Tibial nerve (tissue), 4 donors: Measurements from ENCODE around the gene ANAPC2. TPM values are rescaled to one million over a fixed set of nuclear protein-coding genes. Genes with fewer than 3 reads are reported as not detected.

Experiments used
- DNase-seq, 2 donors: peaks; one replicate each; pipeline ENCODE4 v3.0.0-alpha.2; 2019; ENCODE audit warnings: low spot score in 2 of 2
- H3K27ac ChIP-seq, 4 donors: fragments of 200-600 bp; sonication (generic) in 3 of 4; one replicate each; pipeline ENCODE4 v1.5.1; 2017 to 2019; ENCODE audit warnings: mild to moderate bottlenecking in 1 of 4
- H3K27me3 ChIP-seq, 2 donors: fragments of 200-600 bp; sonication (generic) in 1 of 2; one replicate each; pipeline versions ENCODE4 v1.5.1 to v1.6.0; 2017 to 2019
- H3K36me3 ChIP-seq, 3 donors: fragments of 200-600 bp; sonication (generic); one replicate each; pipeline ENCODE4 v1.5.1; 2018 to 2019
- H3K4me1 ChIP-seq, 4 donors: fragments of 200-600 bp; sonication (generic) in 3 of 4; one replicate each; pipeline ENCODE4 v1.5.1; 2017 to 2019
- H3K4me3 ChIP-seq, 4 donors: fragments of 200-600 bp; sonication (generic) in 3 of 4; one replicate each; pipeline ENCODE4 v1.5.1; 2017 to 2019; ENCODE audit warnings: mild to moderate bottlenecking in 1 of 4, moderate library complexity in 1 of 4
- H3K9me3 ChIP-seq, 4 donors: fragments of 200-600 bp; sonication (generic) in 3 of 4; one replicate each; pipeline ENCODE4 v1.5.1; 2017 to 2019
- EP300 ChIP-seq, 2 donors: sonication (generic); formaldehyde crosslinking; IDR thresholded peaks; one replicate each; pipeline ENCODE4 v1.6.1; 2017; ENCODE audit warnings: antibody characterized with exemption in 2 of 2, mild to moderate bottlenecking in 1 of 2
- POLR2A ChIP-seq, 2 donors: fragments of 450-650 bp; IDR thresholded peaks; one replicate each; pipeline ENCODE4 v1.6.1; 2017; ENCODE audit warnings: antibody characterized with exemption in 2 of 2, mild to moderate bottlenecking in 2 of 2, moderate library complexity in 2 of 2
- WGBS, 2 donors: methylation state at CpG; one replicate each; pipeline ENCODE4 v1.1.5; 2018; 5-methylcytosine and 5-hydroxymethylcytosine counted together
- total RNA-seq, 4 donors: library from RNA; depleted of rRNA; stranded (reverse); fragments of >200 nt; gene quantifications; one replicate each; pipeline ENCODE4 v1.1.0, GENCODE V29; 2016
- TF ChIP-seq, protein P1 (sequence below), 5 experiments: fragments of 200-600 bp in 3 of 5; fragments of 450-650 bp in 2 of 5; sonication (generic) in 3 of 5; IDR thresholded peaks; one replicate each; pipeline ENCODE4 v1.5.1; 2016 to 2019; ENCODE audit warnings: antibody characterized with exemption in 5 of 5, mild to moderate bottlenecking in 3 of 5, moderate library complexity in 2 of 5

The ANAPC2 gene
- total RNA-seq, 4 donors from 2014 or later = 41.6 to 73.0 (median 58.9) TPM

- Histone ChIP-seq H3K27me3 (no peaks in the 10 kb centered on the region), H3K4me3 (no peak overlapping the region), H3K4me1 (peaks cover 13 to 80% (median 59%) of the 10 kb centered on the region in 4 donors), H3K9me3 (no peaks in the 10 kb centered on the region), H3K27ac (no peak overlapping the region), H3K36me3 (peaks cover 0 to 8% (median 0%) of the 10 kb centered on the region in 3 donors)
- TF ChIP-seq POLR2A (IDR thresholded peaks at IDR 0.05) (no peak), EP300 (IDR thresholded peaks at IDR 0.05) (no peak)
- TF ChIP-seq, protein P1, sequence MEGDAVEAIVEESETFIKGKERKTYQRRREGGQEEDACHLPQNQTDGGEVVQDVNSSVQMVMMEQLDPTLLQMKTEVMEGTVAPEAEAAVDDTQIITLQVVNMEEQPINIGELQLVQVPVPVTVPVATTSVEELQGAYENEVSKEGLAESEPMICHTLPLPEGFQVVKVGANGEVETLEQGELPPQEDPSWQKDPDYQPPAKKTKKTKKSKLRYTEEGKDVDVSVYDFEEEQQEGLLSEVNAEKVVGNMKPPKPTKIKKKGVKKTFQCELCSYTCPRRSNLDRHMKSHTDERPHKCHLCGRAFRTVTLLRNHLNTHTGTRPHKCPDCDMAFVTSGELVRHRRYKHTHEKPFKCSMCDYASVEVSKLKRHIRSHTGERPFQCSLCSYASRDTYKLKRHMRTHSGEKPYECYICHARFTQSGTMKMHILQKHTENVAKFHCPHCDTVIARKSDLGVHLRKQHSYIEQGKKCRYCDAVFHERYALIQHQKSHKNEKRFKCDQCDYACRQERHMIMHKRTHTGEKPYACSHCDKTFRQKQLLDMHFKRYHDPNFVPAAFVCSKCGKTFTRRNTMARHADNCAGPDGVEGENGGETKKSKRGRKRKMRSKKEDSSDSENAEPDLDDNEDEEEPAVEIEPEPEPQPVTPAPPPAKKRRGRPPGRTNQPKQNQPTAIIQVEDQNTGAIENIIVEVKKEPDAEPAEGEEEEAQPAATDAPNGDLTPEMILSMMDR (IDR thresholded peaks at IDR 0.05) = no peak
- DNase-seq = no peak
- WGBS, 2 donors = 72 to 75% methylated on average over 8 of the region's 8 CpGs
Measured at GRCh38 chr9:137202966-137203365, 14.6 kb upstream of the ANAPC2 start.

DNA sequence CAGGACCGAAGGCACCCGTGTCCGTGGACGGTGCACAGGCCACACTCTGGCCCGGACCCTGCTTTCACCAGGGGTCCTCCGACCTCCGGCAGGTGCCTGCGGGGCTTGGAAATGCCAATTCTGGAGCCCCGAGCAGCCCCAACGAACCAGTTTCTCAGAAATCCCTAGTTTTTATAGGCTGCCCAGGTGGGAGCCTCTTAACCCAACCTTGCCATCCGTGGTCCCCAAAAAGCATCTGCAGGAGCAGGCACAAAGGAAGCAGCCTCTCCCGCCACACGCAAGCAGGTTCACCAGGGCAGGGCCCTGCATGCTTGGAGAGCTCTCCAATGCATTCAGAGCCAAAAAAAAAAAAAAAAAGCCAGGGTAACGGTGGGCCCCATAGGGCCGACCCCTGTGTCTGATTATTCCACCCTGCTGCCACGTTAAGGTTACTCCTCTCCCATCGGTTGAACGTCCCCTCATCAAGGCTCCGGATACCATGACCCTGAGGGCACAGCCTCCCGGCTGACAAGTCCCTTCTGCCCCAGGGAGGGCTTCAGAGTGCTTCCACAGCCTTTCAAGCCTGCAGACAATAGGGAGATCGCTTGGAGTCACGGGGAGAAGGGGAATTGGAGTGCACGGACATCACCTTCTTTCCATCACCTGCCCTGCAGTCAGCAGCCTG is 13.0 kb upstream of the ANAPC2 start:
- Histone ChIP-seq H3K9me3 (no peaks in the 10 kb centered on the region), H3K36me3 (no peaks in the 10 kb centered on the region), H3K27me3 (no peaks in the 10 kb centered on the region), H3K27ac (peak overlapping the region in 3 of 4 donors; percentile 81 to 88 (median 83)), H3K4me3 (peak overlapping the region; percentile 54 to 72 (median 64)), H3K4me1 (peaks cover 13 to 82% (median 54%) of the 10 kb centered on the region in 4 donors)
- no peak for DNase-seq
- 11 to 21% methylated on average over 15 to 21 of the region's 23 CpGs for WGBS, 2 donors
- no peak for TF ChIP-seq POLR2A (IDR thresholded peaks at IDR 0.05)
- TF ChIP-seq, protein P1 (IDR thresholded peaks at IDR 0.05) = no peak
- TF ChIP-seq EP300 (IDR thresholded peaks at IDR 0.05) = no peak

DNA sequence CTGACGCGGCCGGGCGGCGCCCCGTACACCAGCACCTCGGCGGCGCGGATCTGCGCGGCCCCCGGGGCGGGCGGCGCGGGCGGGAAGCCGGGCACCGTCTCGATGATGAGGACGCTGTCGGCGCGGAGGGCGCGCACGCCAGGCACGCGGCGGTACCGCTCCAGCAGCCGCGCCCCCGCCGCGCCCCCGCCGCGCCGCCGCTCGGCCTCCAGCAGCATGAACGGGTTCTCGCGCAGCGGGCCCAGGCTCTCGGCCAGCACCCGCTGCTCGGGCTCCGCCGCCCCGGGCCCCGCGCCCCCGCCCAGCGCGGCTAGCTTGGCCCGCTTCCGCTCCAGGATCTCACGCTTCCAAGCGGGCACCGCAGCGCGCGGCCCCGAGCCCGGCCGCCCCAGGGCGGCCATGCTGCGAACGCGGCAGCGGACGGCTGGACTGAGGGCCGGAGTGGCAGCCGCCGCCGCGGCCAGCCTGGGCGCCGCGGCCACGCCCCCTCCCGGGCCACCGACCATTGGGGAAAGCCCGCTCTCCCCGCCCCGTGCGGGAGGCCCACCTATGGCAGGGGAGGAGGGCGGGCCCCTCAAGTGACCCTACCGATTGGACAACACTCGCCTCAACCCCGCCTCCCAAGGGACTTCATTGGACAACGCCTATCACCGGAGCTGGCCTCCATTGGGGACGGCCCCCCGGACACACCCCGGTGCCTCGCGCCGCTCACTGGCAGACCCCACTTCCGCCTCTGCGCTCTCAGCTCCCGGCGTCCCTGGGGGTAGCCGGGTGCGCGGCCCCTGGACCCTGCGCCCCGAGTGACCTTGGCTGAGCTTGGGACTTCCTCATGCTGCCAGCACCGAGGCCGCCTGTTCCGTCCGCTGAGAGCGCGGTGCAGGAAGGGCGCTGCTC is 12.2 kb upstream of the ANAPC2 start, which contains the start of gene TPRN:
TPRN (minus strand) TSS at position 431 of the 894 bp plus-strand sequence; CDS start at position 401, 30 bp downstream.
- TF ChIP-seq, protein P1 (IDR thresholded peaks at IDR 0.05) = peak in 1 of 5 experiments; percentile 49
- TF ChIP-seq POLR2A (IDR thresholded peaks at IDR 0.05) (peak; percentile 46 to 88), EP300 (IDR thresholded peaks at IDR 0.05) (peak in 1 of 2 donors; percentile 71)
- H3K27me3 ChIP-seq = no peaks in the 10 kb centered on the region
- peaks cover 13 to 84% (median 48%) of the 10 kb centered on the region in 4 donors for H3K4me1 ChIP-seq
- no peaks in the 10 kb centered on the region for H3K36me3 ChIP-seq
- WGBS, 2 donors = 0% methylated on average over 23 to 56 of the region's 118 CpGs
- H3K9me3 ChIP-seq = no peaks in the 10 kb centered on the region
- peak within 1 kb of the TSS; percentile 54 to 72 (median 64) for H3K4me3 ChIP-seq
- peak within 1 kb of the TSS in 3 of 4 donors; percentile 81 to 88 (median 83) for H3K27ac ChIP-seq
- DNase-seq = peak; percentile 99

- WGBS, 2 donors = 11 to 14% methylated on average over 7 to 30 of the region's 51 CpGs
- peak overlapping the region in 3 of 4 donors; percentile 48 to 76 (median 65) for H3K27ac ChIP-seq
- TF ChIP-seq EP300 (IDR thresholded peaks at IDR 0.05) (no peak), POLR2A (IDR thresholded peaks at IDR 0.05) (no peak)
- TF ChIP-seq, protein P1 (IDR thresholded peaks at IDR 0.05) = no peak
Measured at GRCh38 chr9:137199411-137200121, 11.2 kb upstream of the ANAPC2 start.

More at GRCh38 chr9:137199411-137200121, 11.2 kb upstream of the ANAPC2 start:
- H3K4me1 ChIP-seq = peaks cover 13 to 88% (median 44%) of the 10 kb centered on the region in 4 donors
- no peaks in the 10 kb centered on the region for H3K27me3 ChIP-seq
- peak overlapping the region; percentile 39 to 72 (median 54) for H3K4me3 ChIP-seq
- no peaks in the 10 kb centered on the region for H3K36me3 ChIP-seq
- H3K9me3 ChIP-seq = no peaks in the 10 kb centered on the region
- DNase-seq = no peak
